Testis (tissue), 3 donors: ENCODE measurements around the gene IGSF9B. TPM values are rescaled to one million over a fixed set of nuclear protein-coding genes. Genes with fewer than 3 reads are reported as not detected.
A peak's percentile ranks its signal among the peaks of the same experiment; 100 is the strongest.

Experiments
- DNase-seq: peaks from one replicate; pipeline ENCODE4 v3.0.0-alpha.2; 2019
- H3K27ac ChIP-seq, 2 donors: fragments of 200-600 bp; sonication (generic); one replicate each; pipeline ENCODE4 v1.5.1; 2019
- H3K27me3 ChIP-seq: fragments of 200-600 bp; sonication (generic); one replicate; pipeline ENCODE4 v1.5.1; 2019
- H3K36me3 ChIP-seq: fragments of 200-600 bp; sonication (generic); one replicate; pipeline ENCODE4 v1.5.1; 2017; ENCODE audit warnings: low read depth; ENCODE audit errors: missing control alignments
- H3K4me1 ChIP-seq: fragments of 200-600 bp; sonication (generic); one replicate; pipeline ENCODE4 v1.5.1; 2019
- H3K4me3 ChIP-seq, 2 donors: fragments of 200-600 bp; sonication (generic); one replicate each; pipeline ENCODE4 v1.5.1; 2017 to 2019
- H3K9me3 ChIP-seq: fragments of 200-600 bp; sonication (generic); one replicate; pipeline ENCODE4 v1.5.1; 2017
- POLR2A ChIP-seq: fragments of 450-650 bp; IDR thresholded peaks from one replicate; pipeline ENCODE4 v1.6.1; 2017; ENCODE audit warnings: antibody characterized with exemption, mild to moderate bottlenecking, moderate library complexity
- WGBS, 2 donors: methylation state at CpG; one replicate each; pipeline ENCODE4 v1.1.5; 2018; 5-methylcytosine and 5-hydroxymethylcytosine counted together
- intact Hi-C: fragments of 100-400 bp; cut with DNase I; formaldehyde crosslinking; loops from one replicate; pipeline ENCODE4 v1.15.1; 2023; ENCODE audit warnings: low total_unique reads
- polyA plus RNA-seq: library from polyadenylated mRNA; stranded (reverse); fragments of 350-450 nt; fragmentation: Illumina TruSeq; extraction: RNeasy Lipid Tissue Mini Kit (QIAGEN cat#74804); gene quantifications from one replicate; pipeline ENCODE4 v1.2.3, GENCODE V29; 2014; ENCODE audit warnings: low read depth, low replicate concordance; ENCODE audit not compliant: insufficient read depth
- total RNA-seq, 2 donors: library from RNA; depleted of rRNA; stranded (reverse); fragments of >200 nt; gene quantifications; one replicate each; pipeline ENCODE4 v1.2.3, GENCODE V29; 2016
- TF ChIP-seq, protein P1 (sequence below), 3 experiments: fragments of 450-650 bp in 2 of 3; fragments of 200-600 bp in 1 of 3; sonication (generic) in 1 of 3; IDR thresholded peaks; one replicate each; pipeline ENCODE4 v1.5.1; 2016 to 2019; ENCODE audit warnings: antibody characterized with exemption in 3 of 3, mild to moderate bottlenecking in 2 of 3, moderate library complexity in 1 of 3

IGSF9B gene
- total and polyA plus RNA-seq, 3 donors from 2014 or later = 16.8 to 119 (median 71.9) TPM

DNA sequence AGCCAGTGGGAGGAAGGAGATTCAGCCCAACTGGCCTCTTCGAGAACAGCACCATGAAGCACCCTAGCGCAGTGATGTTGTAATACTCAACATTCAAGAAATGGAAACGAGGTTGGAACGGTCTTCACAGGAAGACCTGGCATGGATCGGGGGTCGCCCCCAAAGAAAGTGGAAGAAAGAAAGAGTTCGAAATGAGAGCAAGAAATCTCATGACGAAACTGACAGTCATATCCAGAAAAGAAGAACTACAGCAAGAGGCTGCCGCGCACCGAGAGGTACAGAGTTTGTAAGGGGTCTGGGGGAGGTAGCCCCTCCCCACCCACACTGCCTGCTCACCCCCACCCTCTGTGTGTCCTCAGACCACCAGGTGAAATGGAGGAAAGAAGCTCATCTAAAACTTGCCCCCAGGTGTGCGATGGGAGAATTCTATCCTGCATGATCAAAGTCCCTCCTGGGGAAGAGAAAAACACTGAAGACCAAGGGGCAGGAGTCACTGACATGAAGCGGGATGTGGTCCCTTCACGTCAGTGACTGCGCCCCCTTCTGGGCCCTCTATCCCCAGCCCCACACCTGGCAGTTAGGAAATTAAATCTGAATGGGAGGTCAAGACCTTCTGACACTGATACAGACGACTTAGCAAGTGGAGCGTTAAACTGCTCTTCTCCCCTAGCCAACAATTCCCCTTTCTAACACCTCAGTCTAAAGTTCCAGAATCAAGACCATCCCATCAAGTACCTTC is 58.6 kb downstream of the IGSF9B start:
- no peak for TF ChIP-seq POLR2A
- TF ChIP-seq, protein P1, sequence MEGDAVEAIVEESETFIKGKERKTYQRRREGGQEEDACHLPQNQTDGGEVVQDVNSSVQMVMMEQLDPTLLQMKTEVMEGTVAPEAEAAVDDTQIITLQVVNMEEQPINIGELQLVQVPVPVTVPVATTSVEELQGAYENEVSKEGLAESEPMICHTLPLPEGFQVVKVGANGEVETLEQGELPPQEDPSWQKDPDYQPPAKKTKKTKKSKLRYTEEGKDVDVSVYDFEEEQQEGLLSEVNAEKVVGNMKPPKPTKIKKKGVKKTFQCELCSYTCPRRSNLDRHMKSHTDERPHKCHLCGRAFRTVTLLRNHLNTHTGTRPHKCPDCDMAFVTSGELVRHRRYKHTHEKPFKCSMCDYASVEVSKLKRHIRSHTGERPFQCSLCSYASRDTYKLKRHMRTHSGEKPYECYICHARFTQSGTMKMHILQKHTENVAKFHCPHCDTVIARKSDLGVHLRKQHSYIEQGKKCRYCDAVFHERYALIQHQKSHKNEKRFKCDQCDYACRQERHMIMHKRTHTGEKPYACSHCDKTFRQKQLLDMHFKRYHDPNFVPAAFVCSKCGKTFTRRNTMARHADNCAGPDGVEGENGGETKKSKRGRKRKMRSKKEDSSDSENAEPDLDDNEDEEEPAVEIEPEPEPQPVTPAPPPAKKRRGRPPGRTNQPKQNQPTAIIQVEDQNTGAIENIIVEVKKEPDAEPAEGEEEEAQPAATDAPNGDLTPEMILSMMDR (IDR thresholded peaks at IDR 0.05) = no peak
- Histone ChIP-seq H3K4me3 (no peak overlapping the region), H3K27ac (no peak overlapping the region), H3K36me3 (no peaks in the 10 kb centered on the region), H3K9me3 (no peaks in the 10 kb centered on the region), H3K4me1 (no peaks in the 10 kb centered on the region), H3K27me3 (no peaks in the 10 kb centered on the region)
- 83 to 85% methylated on average over 17 of the region's 17 CpGs for WGBS, 2 donors
- intact Hi-C loops = no loop called here
- DNase-seq = peak; percentile 12

DNA sequence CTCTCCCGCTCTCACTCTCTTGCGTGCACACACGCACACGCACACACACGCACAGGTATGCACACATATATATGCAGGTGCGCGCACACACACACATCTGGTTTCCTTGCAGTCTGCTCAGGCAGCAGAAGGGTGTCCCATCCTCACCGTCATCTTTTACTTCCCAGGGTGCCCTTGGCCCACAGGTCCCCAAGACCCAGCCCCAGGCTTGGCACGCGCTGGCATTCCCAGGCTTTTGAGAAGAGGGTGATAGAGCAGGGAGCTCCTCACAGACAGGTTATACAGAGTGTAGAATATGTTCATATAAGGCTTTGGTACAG is 59.5 kb downstream of the IGSF9B start:
- peak; percentile 10 for DNase-seq
- H3K27ac ChIP-seq = no peak overlapping the region
- intact Hi-C loops = no loop called here
- H3K27me3 ChIP-seq = no peaks in the 10 kb centered on the region
- H3K36me3 ChIP-seq = no peaks in the 10 kb centered on the region
- 90% methylated on average over 10 of the region's 10 CpGs for WGBS, 2 donors
- H3K4me3 ChIP-seq = no peak overlapping the region
- H3K4me1 ChIP-seq = no peaks in the 10 kb centered on the region
- H3K9me3 ChIP-seq = no peaks in the 10 kb centered on the region
- TF ChIP-seq POLR2A = no peak
- TF ChIP-seq, protein P1 (IDR thresholded peaks at IDR 0.05) = no peak

DNA sequence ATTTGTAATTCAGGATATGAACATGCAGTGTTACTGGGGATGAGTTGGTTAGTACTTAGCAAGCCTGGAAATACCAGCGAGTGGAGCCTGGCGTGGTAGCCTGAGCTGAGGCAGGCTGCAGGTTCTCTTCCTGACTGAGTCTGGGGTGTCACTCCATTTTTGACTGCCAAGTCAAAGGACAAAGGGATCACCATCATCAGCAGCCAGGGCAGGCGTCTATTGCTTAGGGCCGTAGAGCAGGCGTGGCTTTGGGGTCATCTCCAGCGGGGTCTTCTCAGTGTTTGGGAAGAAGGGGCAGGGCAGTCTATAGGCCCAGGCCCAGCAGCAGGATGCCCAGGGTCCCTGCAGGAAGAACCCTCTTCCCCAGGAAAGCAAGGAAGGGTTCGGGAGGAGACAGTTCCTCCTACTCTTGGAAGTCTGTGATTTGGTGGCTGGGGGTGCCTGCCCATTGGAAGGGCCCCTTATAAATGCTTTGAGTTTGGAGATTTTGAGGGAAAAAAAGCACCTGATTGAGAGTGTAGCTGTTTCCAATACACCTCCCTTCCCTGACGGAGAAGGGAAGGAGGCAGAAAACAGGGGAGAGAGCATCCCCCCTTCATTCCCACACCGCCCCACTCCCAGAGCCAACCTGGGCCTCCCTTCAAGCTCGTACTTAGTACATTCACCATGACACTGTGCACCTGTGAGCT is 60.0 kb downstream of the IGSF9B start:
- WGBS, 2 donors = 92 to 93% methylated on average over 10 of the region's 10 CpGs
- Histone ChIP-seq H3K9me3 (no peaks in the 10 kb centered on the region), H3K36me3 (no peaks in the 10 kb centered on the region), H3K4me3 (no peak overlapping the region), H3K4me1 (no peaks in the 10 kb centered on the region), H3K27me3 (no peaks in the 10 kb centered on the region), H3K27ac (no peak overlapping the region)
- peak; percentile 5 for DNase-seq
- TF ChIP-seq, protein P1 (IDR thresholded peaks at IDR 0.05) = no peak
- no peak for TF ChIP-seq POLR2A
- intact Hi-C loops = no loop called here

DNA sequence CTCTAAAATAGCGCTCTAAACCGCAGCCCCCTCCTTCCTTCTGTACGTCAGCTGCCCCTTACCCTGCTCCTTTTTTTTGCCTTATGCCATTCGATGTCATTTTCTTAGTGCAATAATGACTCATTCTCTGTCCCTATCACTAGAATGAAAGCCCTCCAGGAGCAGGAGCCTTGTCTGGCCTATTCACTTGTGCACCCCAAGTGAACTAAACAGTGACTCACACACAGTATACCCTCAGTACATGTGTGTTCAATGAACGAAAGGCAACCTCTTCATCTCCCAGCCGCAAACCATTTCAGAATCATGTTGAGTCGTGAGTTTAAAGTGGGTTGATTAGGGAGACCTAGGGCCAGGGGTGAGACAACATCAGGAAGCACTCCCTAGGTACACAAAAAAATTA is 60.7 kb downstream of the IGSF9B start:
- H3K27me3 ChIP-seq = no peaks in the 10 kb centered on the region
- 87 to 88% methylated on average over 7 of the region's 7 CpGs for WGBS, 2 donors
- H3K4me1 ChIP-seq = no peaks in the 10 kb centered on the region
- TF ChIP-seq, protein P1 (IDR thresholded peaks at IDR 0.05) = no peak
- TF ChIP-seq POLR2A = no peak
- H3K27ac ChIP-seq = no peak overlapping the region
- DNase-seq = no peak
- H3K9me3 ChIP-seq = no peaks in the 10 kb centered on the region
- no peaks in the 10 kb centered on the region for H3K36me3 ChIP-seq
- H3K4me3 ChIP-seq = no peak overlapping the region
- intact Hi-C loops = no loop called here
